Liver (tissue), 9 donors: ENCODE data around the gene DIP2A. TPM values are rescaled to one million over a fixed set of nuclear protein-coding genes. Genes with fewer than 3 reads are reported as not detected.

Experiments used
- DNase-seq: peaks from one replicate; pipeline ENCODE4 v3.0.0-alpha.2; 2017; ENCODE audit warnings: low spot score
- H3K27ac ChIP-seq, 2 donors: one replicate each; pipeline ENCODE4 v1.7.0; 2013; ENCODE audit warnings: inconsistent platforms in 2 of 2, low read length in 2 of 2, control low read depth in 1 of 2, low read depth in 1 of 2, mild to moderate bottlenecking in 1 of 2
- H3K27me3 ChIP-seq, 4 donors: one replicate each; pipeline versions ENCODE4 v1.6.1 to v1.7.0; 2013; ENCODE audit warnings: low read length in 3 of 4, inconsistent platforms in 1 of 4, mild to moderate bottlenecking in 1 of 4, moderate library complexity in 1 of 4; ENCODE audit not compliant: control insufficient read depth in 4 of 4, insufficient read depth in 4 of 4
- H3K36me3 ChIP-seq, 4 donors: one replicate each; pipeline versions ENCODE4 v1.6.1 to v1.7.0; 2013; ENCODE audit warnings: low read length in 3 of 4, mild to moderate bottlenecking in 3 of 4, low read depth in 1 of 4, moderate library complexity in 1 of 4; ENCODE audit not compliant: control insufficient read depth in 4 of 4, insufficient read depth in 3 of 4
- H3K4me1 ChIP-seq, 4 donors: one replicate each; pipeline versions ENCODE4 v1.6.1 to v1.7.0; 2013; ENCODE audit warnings: low read length in 3 of 4, mild to moderate bottlenecking in 3 of 4, moderate library complexity in 1 of 4; ENCODE audit not compliant: control insufficient read depth in 4 of 4, insufficient read depth in 4 of 4
- H3K4me3 ChIP-seq, 3 donors: one replicate each; pipeline versions ENCODE4 v1.6.1 to v1.7.0; 2013; ENCODE audit warnings: low read length in 3 of 3, control low read depth in 1 of 3, low read depth in 1 of 3, mild to moderate bottlenecking in 1 of 3
- H3K9ac ChIP-seq, 2 donors: one replicate each; pipeline ENCODE4 v1.7.0; 2013; ENCODE audit warnings: low read length in 2 of 2, mild to moderate bottlenecking in 2 of 2, moderate library complexity in 2 of 2, control low read depth in 1 of 2, low read depth in 1 of 2
- H3K9me3 ChIP-seq, 4 donors: one replicate each; pipeline versions ENCODE4 v1.6.1 to v1.7.0; 2013; ENCODE audit warnings: low read length in 3 of 4; ENCODE audit not compliant: control insufficient read depth in 4 of 4
- EGR1 ChIP-seq, 2 donors: IDR thresholded peaks; 2 replicates each; pipeline ENCODE4 v1.6.1; 2016 to 2018; ENCODE audit warnings: antibody characterized with exemption in 2 of 2, low read depth in 2 of 2
- FOXA2 ChIP-seq: IDR thresholded peaks from 2 replicates; pipeline ENCODE4 v1.6.1; 2016; ENCODE audit warnings: antibody characterized with exemption
- GABPA ChIP-seq, 2 donors: IDR thresholded peaks in 1 of 2; conservative IDR thresholded peaks in 1 of 2; 2 replicates each; pipeline ENCODE4 v1.6.1; 2016; ENCODE audit warnings: antibody characterized with exemption in 2 of 2, mild to moderate bottlenecking in 1 of 2, moderate library complexity in 1 of 2
- HNF4A ChIP-seq, 2 donors: conservative IDR thresholded peaks; 2 replicates each; pipeline ENCODE4 v1.6.1; 2016; ENCODE audit warnings: antibody characterized with exemption in 2 of 2, mild to moderate bottlenecking in 2 of 2
- JUND ChIP-seq, 2 donors: IDR thresholded peaks; 2 replicates each; pipeline ENCODE4 v1.6.1; 2016; ENCODE audit warnings: antibody characterized with exemption in 2 of 2
- NR2F2 ChIP-seq: IDR thresholded peaks from 2 replicates; pipeline ENCODE4 v1.6.1; 2016; ENCODE audit warnings: antibody characterized with exemption
- RXRA ChIP-seq, 2 donors: IDR thresholded peaks; 2 replicates each; pipeline ENCODE4 v1.6.1; 2017 to 2018; ENCODE audit warnings: antibody characterized with exemption in 2 of 2, mild to moderate bottlenecking in 1 of 2
- SP1 ChIP-seq: IDR thresholded peaks from 2 replicates; pipeline ENCODE4 v1.6.1; 2018; ENCODE audit warnings: antibody characterized with exemption, mild to moderate bottlenecking
- TAF1 ChIP-seq: conservative IDR thresholded peaks from 2 replicates; pipeline ENCODE4 v1.6.1; 2016; ENCODE audit warnings: antibody characterized with exemption, mild to moderate bottlenecking
- YY1 ChIP-seq: IDR thresholded peaks from 2 replicates; pipeline ENCODE4 v1.6.1; 2016; ENCODE audit warnings: antibody characterized with exemption, mild to moderate bottlenecking
- WGBS: extraction: QIAGEN DNeasy Blood & Tissue Kit; methylation state at CpG from one replicate; pipeline ENCODE4 v1.1.7; 2013; 5-methylcytosine and 5-hydroxymethylcytosine counted together
- polyA plus RNA-seq, 2 donors: library from polyadenylated mRNA; stranded (reverse) in 1 of 2; unstranded in 1 of 2; fragments of 200-250 nt in 1 of 2; fragments of >200 nt in 1 of 2; fragmentation: Nextera tagmentation in 1 of 2; extraction: Ambion mirVana in 1 of 2; gene quantifications; one replicate each; pipeline versions ENCODE4 v1.2.1 to v1.2.3, GENCODE V29; 2013 to 2015
- total RNA-seq, 2 donors: library from RNA; depleted of rRNA; stranded (reverse); fragments of >200 nt; gene quantifications; one replicate each; pipeline ENCODE4 v1.2.3, GENCODE V29; 2014
- TF ChIP-seq, protein P1 (sequence below): IDR thresholded peaks from 2 replicates; pipeline ENCODE4 v1.6.1; 2016; ENCODE audit warnings: antibody characterized with exemption
- TF ChIP-seq, protein P2 (sequence below): IDR thresholded peaks from 2 replicates; pipeline ENCODE4 v1.6.1; 2016; ENCODE audit warnings: antibody characterized with exemption
- donor health status: healthy.
- donor health status: healthy.
- donor health status: healthy.
- donor health status: healthy.
- donor health status: healthy.

Gene DIP2A
- total and polyA plus RNA-seq, 4 donors: 3.8 to 21.7 (median 7.5) TPM

DNA sequence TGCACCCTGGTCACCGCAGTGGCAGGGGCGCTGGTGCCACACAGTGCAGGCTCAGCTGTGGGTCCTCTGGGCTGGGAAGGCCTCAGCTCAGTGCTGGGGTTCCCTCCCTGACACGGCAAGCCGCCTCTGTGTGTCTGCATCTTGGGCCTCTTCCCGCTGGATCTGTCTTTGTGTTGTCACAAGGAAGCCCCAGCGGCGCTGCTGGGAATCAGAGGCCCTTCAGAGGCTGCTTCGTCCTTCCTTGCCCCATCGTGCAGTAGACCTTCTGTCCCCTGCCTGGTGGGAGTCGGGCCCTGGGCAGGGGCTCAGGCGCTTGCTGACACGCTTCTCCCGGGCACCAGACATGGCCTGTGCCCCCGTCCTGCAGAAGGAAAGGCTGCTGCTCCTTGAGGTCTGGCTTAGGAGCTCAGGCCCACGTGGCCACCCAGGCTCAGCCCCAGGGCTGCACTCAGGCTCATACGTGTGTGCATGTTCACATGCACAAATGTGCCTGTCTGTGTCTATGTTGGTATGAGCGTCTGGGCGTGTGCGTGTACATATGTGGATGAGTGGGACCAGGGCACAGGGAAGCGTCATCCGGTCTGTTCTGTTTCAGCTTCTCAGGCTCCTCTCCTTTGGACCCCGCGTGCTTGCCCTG, 24.3 kb upstream of the DIP2A start:
- no peaks in the 10 kb centered on the region for H3K27me3 ChIP-seq
- no peak overlapping the region for H3K9ac ChIP-seq
- DNase-seq: no peak
- no peak overlapping the region for H3K27ac ChIP-seq
- WGBS: 97% methylated on average over 23 of the region's 23 CpGs
- no peak for TF ChIP-seq RXRA (IDR thresholded peaks at IDR 0.05)
- TF ChIP-seq, protein P1, sequence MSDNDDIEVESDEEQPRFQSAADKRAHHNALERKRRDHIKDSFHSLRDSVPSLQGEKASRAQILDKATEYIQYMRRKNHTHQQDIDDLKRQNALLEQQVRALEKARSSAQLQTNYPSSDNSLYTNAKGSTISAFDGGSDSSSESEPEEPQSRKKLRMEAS: no peak
- H3K36me3 ChIP-seq: peaks cover 18 to 72% (median 23%) of the 10 kb centered on the region in 4 donors
- H3K4me1 ChIP-seq: no peaks in the 10 kb centered on the region
- no peaks in the 10 kb centered on the region for H3K9me3 ChIP-seq
- no peak overlapping the region for H3K4me3 ChIP-seq

DNA sequence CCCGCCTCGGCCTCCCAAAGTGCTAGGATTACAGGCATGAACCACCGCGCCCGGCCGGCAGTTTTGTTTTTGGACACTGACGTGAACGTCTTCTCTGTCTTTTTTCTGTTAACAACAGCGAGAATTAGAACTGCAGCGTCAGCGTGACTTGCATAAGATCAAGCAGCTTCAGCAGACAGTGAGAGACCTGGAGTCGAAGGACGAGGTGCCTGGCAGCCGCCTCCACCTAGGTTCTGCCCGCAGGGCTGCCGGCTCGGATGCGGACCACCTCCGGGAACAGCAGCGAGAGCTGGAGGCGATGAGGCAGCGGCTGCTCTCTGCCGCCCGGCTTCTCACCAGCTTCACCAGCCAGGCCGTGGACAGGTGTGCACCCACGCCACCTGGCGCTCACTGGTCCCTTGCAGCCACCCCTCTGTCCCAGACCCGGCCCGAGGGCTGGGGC, 22.9 kb upstream of the DIP2A start:
- Histone ChIP-seq H3K4me1 (no peaks in the 10 kb centered on the region), H3K27me3 (no peaks in the 10 kb centered on the region)
- no peak for DNase-seq

DNA sequence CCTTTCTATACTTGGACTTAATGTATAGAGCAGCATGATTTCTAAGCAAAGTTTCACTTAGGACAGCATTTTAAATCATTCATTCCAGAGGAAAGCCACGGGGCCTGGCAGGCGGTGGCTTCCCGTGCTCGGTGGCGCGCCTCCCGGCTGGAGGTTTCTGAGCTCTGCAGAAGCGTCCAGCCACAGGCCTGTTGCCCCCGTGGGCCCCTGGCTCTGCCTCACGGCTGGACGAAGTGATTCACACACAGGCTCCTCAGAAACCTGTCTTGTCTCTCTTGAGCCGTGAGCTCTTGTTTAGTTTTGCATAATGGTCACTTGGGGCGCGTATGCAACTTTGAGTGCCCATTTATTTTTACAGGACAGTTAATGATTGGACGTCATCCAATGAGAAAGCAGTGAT, 22.1 kb upstream of the DIP2A start:
- DNase-seq: no peak
- Histone ChIP-seq H3K9me3 (no peaks in the 10 kb centered on the region), H3K4me3 (no peak overlapping the region), H3K9ac (no peak overlapping the region), H3K36me3 (peaks cover 15 to 72% (median 23%) of the 10 kb centered on the region in 4 donors), H3K27me3 (no peaks in the 10 kb centered on the region), H3K4me1 (no peaks in the 10 kb centered on the region), H3K27ac (no peak overlapping the region)
- no peak for TF ChIP-seq SP1
- TF ChIP-seq GABPA (IDR thresholded peaks at IDR 0.05 in 1 of 2, conservative IDR thresholded peaks at IDR 0.05 in 1 of 2): no peak
- no peak for TF ChIP-seq RXRA (IDR thresholded peaks at IDR 0.05)
- TF ChIP-seq HNF4A (conservative IDR thresholded peaks at IDR 0.05): no peak
- TF ChIP-seq YY1: no peak
- no peak for TF ChIP-seq JUND (IDR thresholded peaks at IDR 0.05)
- no peak for TF ChIP-seq FOXA2
- TF ChIP-seq, protein P1: no peak
- no peak for TF ChIP-seq NR2F2
- TF ChIP-seq EGR1 (IDR thresholded peaks at IDR 0.05; ENCODE audit: low read depth in 2 of 2): no peak
- WGBS: 93% methylated on average over 15 of the region's 15 CpGs

More for the DNA sequence above, 22.9 kb upstream of the DIP2A start:
- Histone ChIP-seq H3K9me3 (no peaks in the 10 kb centered on the region), H3K4me3 (no peak overlapping the region), H3K36me3 (peaks cover 14 to 72% (median 24%) of the 10 kb centered on the region in 4 donors), H3K27ac (no peak overlapping the region), H3K9ac (no peak overlapping the region)
- TF ChIP-seq RXRA (IDR thresholded peaks at IDR 0.05) (no peak), SP1 (no peak), EGR1 (IDR thresholded peaks at IDR 0.05; ENCODE audit: low read depth in 2 of 2) (no peak), HNF4A (conservative IDR thresholded peaks at IDR 0.05) (no peak), TAF1 (no peak), YY1 (no peak)
- TF ChIP-seq, protein P2, sequence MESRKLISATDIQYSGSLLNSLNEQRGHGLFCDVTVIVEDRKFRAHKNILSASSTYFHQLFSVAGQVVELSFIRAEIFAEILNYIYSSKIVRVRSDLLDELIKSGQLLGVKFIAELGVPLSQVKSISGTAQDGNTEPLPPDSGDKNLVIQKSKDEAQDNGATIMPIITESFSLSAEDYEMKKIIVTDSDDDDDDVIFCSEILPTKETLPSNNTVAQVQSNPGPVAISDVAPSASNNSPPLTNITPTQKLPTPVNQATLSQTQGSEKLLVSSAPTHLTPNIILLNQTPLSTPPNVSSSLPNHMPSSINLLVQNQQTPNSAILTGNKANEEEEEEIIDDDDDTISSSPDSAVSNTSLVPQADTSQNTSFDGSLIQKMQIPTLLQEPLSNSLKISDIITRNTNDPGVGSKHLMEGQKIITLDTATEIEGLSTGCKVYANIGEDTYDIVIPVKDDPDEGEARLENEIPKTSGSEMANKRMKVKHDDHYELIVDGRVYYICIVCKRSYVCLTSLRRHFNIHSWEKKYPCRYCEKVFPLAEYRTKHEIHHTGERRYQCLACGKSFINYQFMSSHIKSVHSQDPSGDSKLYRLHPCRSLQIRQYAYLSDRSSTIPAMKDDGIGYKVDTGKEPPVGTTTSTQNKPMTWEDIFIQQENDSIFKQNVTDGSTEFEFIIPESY: no peak
- WGBS: 98% methylated on average over 29 of the region's 29 CpGs
